ENCODE data around the gene MORN1. TPM values are rescaled to one million over a fixed set of nuclear protein-coding genes. Genes with fewer than 3 reads are reported as not detected.

MORN1 gene
- total RNA-seq, 4 donors from 2014 or later = 4.9 to 21.5 (median 15.9) TPM

DNA sequence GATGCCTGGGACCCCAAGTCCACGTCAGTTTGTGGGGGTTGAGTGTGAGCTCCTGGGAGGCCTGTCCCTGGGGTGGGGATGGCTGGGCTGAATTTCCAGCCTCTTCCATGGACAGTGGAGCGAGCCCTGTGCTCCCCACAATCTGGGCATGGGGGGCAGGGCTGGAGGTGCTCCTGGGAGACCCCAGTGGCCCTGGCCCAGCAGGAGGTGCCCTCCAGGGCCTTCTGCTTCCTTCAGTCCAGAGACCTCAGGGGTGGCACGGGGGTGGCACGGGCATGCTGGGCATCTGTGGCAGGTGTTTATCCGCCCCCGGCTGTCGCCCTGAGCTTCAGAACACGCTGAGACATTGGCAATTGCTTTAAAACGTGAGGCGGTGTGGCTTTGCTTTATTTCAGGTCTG is 40.9 kb downstream of the MORN1 start:
- H3K4me1 ChIP-seq = no peaks in the 10 kb centered on the region
- TF ChIP-seq, protein P1, sequence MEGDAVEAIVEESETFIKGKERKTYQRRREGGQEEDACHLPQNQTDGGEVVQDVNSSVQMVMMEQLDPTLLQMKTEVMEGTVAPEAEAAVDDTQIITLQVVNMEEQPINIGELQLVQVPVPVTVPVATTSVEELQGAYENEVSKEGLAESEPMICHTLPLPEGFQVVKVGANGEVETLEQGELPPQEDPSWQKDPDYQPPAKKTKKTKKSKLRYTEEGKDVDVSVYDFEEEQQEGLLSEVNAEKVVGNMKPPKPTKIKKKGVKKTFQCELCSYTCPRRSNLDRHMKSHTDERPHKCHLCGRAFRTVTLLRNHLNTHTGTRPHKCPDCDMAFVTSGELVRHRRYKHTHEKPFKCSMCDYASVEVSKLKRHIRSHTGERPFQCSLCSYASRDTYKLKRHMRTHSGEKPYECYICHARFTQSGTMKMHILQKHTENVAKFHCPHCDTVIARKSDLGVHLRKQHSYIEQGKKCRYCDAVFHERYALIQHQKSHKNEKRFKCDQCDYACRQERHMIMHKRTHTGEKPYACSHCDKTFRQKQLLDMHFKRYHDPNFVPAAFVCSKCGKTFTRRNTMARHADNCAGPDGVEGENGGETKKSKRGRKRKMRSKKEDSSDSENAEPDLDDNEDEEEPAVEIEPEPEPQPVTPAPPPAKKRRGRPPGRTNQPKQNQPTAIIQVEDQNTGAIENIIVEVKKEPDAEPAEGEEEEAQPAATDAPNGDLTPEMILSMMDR (IDR thresholded peaks at IDR 0.05) = no peak
- TF ChIP-seq POLR2A (IDR thresholded peaks at IDR 0.05) = no peak
- H3K27ac ChIP-seq = no peak overlapping the region
- H3K36me3 ChIP-seq = no peaks in the 10 kb centered on the region
- H3K9me3 ChIP-seq = no peaks in the 10 kb centered on the region
- no peaks in the 10 kb centered on the region for H3K27me3 ChIP-seq
- H3K4me3 ChIP-seq = no peak overlapping the region
- no peak for DNase-seq

GRCh38 chr1:2349806-2350205 is 41.5 kb downstream of the MORN1 start:
- Histone ChIP-seq H3K4me3 (no peak overlapping the region), H3K9me3 (no peaks in the 10 kb centered on the region), H3K36me3 (no peaks in the 10 kb centered on the region), H3K4me1 (no peaks in the 10 kb centered on the region), H3K27me3 (no peaks in the 10 kb centered on the region), H3K27ac (no peak overlapping the region)
- TF ChIP-seq POLR2A (IDR thresholded peaks at IDR 0.05) = no peak
- TF ChIP-seq, protein P1 (IDR thresholded peaks at IDR 0.05) = no peak
- no peak for DNase-seq

- Histone ChIP-seq H3K9me3 (no peaks in the 10 kb centered on the region), H3K4me3 (no peak overlapping the region), H3K27me3 (no peaks in the 10 kb centered on the region), H3K4me1 (no peaks in the 10 kb centered on the region), H3K36me3 (no peaks in the 10 kb centered on the region), H3K27ac (no peak overlapping the region)
- DNase-seq = no peak
- no peak for TF ChIP-seq POLR2A (IDR thresholded peaks at IDR 0.05)
- TF ChIP-seq, protein P1 (IDR thresholded peaks at IDR 0.05) = no peak
Observed at GRCh38 chr1:2348346-2349325, 42.7 kb downstream of the MORN1 start.

DNA sequence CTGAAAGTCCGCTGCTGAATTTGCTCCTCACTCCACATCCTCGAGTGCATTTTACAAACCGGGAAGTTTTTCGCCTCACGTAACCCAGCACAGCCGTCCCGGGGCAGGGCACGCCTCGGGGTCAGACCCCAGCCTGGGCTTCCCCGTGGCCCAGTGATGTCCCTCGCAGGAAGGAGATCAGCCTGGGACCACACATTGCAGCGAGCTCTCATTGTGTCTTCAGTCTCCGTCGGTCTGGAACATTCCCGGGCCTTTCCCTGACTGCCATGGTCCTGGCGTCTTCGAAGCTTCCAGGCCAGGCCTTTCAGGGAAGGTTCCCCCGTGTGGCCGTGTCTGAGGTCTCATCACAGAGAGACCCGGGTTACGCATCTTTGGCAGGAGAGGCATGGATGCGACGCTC is 43.5 kb downstream of the MORN1 start:
- H3K4me1 ChIP-seq = no peaks in the 10 kb centered on the region
- no peaks in the 10 kb centered on the region for H3K9me3 ChIP-seq
- H3K36me3 ChIP-seq = no peaks in the 10 kb centered on the region
- no peak for TF ChIP-seq POLR2A (IDR thresholded peaks at IDR 0.05)
- TF ChIP-seq, protein P1 (IDR thresholded peaks at IDR 0.05) = no peak
- H3K27me3 ChIP-seq = no peaks in the 10 kb centered on the region
- no peak for DNase-seq
- no peak overlapping the region for H3K27ac ChIP-seq
- no peak overlapping the region for H3K4me3 ChIP-seq

- Histone ChIP-seq H3K27ac (no peak overlapping the region), H3K36me3 (no peaks in the 10 kb centered on the region), H3K4me3 (no peak overlapping the region), H3K27me3 (no peaks in the 10 kb centered on the region), H3K9me3 (no peaks in the 10 kb centered on the region), H3K4me1 (no peaks in the 10 kb centered on the region)
- DNase-seq = no peak
- no peak for TF ChIP-seq POLR2A (IDR thresholded peaks at IDR 0.05)
- TF ChIP-seq, protein P1 (IDR thresholded peaks at IDR 0.05) = no peak
Observed at GRCh38 chr1:2347409-2347785, 44.0 kb downstream of the MORN1 start.
